ENCODE measurements around the gene ARHGAP15.

DNA sequence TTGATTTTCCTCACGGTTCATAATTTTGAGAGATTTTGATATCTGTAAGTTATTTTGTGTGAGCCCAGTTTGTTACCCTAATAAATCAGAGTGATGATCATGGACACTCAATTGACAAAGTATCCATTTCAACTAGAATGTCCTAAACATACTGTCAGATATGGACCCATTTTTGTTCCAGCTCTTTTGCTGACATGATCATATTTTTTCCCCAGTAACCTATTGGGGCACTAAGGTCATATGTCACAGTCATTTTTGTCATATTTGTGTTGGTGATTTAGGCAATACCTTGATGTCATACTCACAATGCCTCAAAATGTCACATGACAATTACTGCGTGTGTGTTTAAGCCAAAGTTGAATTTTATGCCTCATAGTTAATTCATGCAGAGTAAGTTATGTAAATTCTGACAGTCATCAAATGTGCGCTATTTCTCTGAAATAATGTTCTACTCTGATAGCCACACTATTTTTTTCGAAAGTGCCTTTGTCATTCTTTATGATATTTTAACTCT is 218.7 kb downstream of the ARHGAP15 start:
- TF ChIP-seq, protein P1, sequence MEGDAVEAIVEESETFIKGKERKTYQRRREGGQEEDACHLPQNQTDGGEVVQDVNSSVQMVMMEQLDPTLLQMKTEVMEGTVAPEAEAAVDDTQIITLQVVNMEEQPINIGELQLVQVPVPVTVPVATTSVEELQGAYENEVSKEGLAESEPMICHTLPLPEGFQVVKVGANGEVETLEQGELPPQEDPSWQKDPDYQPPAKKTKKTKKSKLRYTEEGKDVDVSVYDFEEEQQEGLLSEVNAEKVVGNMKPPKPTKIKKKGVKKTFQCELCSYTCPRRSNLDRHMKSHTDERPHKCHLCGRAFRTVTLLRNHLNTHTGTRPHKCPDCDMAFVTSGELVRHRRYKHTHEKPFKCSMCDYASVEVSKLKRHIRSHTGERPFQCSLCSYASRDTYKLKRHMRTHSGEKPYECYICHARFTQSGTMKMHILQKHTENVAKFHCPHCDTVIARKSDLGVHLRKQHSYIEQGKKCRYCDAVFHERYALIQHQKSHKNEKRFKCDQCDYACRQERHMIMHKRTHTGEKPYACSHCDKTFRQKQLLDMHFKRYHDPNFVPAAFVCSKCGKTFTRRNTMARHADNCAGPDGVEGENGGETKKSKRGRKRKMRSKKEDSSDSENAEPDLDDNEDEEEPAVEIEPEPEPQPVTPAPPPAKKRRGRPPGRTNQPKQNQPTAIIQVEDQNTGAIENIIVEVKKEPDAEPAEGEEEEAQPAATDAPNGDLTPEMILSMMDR (conservative IDR thresholded peaks at IDR 0.05): no peak
- no peak for TF ChIP-seq EZH2 (IDR thresholded peaks at IDR 0.05; ENCODE audit: low read depth)
